Limb (tissue), 2 donors: ENCODE measurements around the gene HDAC8.
A peak's percentile ranks its signal among the peaks of the same experiment; 100 is the strongest.

ENCODE experiments used
- DNase-seq, 2 donors: peaks; one replicate each; pipeline ENCODE4 v3.0.0-alpha.2; 2016; ENCODE audit errors: extremely low spot score in 2 of 2

The HDAC8 gene

DNA sequence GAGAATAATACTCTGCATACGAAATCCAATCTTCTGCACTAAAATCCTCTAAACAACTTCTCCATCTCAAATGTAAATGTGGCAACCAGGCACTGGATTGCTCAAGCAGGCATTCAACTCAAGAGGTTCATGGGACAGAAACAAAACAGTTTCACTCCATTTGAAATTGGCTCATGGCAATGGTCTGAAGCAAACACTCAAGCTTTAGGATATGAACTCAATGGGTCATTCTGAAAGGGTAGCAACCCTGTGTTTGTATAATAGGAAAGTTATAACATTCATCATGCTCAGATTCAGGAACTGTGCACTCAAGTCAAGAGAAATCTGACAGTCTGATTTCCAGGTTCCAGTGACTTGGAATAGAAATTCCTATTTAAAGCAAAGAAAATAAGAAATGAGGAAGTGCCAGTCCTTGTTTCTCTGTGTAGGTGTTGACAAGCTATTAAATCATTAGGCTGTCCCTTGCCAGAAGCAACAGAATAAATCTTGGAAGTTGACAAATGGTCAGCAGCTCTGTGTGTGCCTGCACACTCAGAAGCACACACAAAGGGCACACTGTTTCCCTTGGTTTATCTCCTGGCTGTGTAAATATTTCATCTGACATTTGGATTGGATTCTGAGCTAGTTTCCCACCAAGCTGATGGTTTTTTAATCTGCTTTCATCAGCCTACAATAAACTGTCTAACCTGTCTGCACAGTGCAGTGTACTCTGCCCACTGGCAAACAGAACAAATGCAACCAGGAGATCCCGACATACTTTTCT, 191.0 kb downstream of the HDAC8 start:
- DNase-seq = no peak

DNA sequence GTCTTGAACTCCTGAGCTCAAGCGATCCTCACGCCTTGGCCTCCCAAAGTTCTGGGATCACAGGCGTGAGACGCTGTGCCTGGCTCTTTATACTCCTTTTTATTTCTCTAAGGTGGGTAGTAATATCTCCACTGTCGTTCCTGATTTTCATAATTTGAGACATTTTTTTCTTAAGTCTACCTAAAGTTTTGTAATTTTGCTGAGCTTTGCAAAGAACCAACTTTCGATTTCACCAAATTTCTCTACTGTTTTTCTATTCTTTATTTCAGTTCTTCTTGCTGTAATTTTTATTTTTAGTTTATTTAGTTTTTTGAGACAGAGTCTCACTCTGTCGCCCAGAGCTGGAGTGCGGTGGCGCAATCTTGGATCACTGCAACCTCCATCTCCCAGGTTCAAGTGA, 196.5 kb downstream of the HDAC8 start:
- no peak for DNase-seq

DNA sequence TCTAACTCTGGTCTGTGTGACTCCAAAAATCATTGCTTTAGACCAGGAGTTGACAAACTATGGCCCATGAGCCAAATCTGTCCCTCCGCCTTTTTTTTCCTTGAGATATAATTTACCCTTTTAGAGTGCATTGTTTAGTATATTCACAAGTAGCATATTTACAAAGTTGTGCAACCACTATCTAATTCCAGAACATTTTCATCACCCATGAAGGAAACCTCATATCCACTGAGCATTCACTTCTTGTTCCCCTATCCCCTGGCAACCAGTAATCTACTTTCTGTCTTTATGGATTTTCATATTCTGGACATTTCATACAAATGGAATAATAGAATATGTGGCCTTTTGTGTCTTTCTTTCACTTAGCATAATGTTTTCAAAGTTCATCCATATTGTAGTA, 199.5 kb downstream of the HDAC8 start:
- DNase-seq = no peak

DNA sequence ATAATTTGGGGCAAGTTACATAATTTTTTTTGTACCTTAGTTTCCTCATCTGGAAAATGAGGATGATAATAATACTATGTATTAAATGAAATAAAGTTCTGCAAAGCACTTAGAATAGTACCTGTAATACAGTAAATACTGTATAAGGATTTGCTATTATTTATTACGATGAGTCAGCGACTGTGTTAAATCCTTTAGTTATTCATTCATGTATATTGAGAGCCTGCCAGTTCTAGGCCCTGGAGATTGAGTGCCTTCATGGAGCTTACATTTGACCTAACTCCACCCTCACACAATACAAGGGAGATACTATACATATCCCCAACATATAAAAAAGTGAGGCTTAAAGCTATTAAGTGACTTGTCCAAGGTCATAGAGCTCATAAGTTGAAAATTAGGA, 199.9 kb downstream of the HDAC8 start:
- no peak for DNase-seq

DNA sequence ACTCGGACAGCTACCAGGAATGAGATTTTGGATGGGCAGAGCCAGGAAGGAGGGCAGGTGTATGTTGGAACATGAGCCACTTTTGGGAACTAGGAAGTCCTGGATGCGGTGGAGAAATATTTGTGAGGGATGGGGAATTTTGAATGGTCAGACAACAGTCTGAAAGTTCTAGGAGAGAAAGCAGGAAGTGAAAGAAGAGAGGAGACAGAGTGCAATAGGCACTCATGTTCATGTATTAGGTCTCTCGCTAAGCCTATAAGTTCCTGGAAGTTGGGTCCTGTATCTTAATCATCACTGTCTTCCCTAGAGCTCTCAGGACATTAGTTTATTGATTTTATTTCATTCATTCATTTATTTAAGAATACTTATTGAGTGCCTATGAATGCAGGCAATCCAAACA, 201.2 kb downstream of the HDAC8 start:
- no peak for DNase-seq

DNA sequence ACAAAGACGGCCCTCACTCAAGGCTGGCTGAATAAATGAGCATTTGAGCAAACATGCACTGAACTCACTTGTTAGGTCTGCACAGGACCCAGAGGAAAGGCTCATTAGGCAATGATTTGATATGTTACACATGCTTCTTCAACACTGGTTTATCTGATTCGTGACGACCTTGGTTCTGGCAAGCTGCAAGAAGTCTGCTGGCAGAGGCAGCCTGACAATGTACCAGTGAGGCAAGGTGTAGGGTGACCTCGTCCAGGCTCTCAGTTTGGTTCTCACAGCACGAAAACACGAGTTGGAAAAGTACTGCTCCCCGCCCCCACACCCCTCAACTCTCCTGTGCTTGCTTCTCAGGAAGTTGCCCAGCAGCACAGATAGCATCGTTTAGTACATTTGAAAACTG, 203.8 kb downstream of the HDAC8 start:
- DNase-seq = no peak

DNA sequence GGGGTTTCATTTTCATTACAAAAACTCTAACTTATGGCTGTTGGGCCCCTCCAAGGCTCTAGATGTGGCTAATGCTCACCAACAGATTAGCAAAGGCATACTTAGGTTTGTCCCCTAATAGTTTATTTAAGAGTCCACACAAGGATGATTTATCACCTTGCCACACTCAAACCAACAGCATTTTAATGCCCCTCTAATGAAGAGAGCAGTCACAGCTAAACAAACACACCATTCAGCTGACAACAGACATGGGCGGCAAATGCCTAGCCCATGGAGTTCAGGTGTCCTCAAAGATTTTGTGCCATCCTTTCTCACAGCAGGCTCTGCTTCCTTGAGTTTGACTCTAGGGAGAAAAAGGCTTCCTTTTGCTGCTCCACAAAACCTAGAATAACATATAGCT, 205.1 kb downstream of the HDAC8 start:
- DNase-seq = no peak

DNA sequence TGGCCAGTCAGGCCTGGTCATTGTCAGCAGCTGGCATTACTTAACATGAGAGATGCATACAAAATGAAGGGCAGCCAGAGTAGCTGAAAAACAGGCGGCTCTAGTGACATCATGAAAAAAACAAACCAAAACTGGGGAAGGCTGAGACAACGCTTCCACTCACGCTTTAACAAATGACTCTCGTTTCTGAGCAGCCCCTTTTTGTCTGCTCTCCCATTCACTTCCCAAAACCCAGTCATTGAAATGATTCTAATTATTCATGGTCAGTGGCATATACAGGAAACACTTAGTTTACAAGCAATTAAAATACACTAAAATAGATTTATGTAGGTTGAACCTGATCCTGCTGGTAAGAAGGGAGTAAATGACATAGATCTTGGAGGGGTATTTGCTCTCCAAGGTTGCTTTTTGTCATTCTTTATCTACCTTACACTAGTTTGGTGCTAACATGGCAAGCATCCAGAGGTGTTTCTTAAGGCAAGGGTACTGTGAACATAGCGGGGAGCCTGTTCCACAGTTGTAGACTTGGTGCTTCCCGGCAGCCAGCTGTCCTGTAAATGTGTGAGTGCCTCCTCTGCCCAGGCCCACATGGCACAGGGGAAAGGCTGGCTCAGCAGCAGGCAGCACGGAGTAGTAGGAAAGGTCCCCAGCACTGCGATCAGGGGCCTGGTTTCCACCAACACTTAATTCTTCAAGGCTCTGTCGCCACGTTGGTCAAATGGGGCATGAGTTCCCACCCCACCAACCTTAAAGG, 205.8 kb downstream of the HDAC8 start:
- no peak for DNase-seq

DNA sequence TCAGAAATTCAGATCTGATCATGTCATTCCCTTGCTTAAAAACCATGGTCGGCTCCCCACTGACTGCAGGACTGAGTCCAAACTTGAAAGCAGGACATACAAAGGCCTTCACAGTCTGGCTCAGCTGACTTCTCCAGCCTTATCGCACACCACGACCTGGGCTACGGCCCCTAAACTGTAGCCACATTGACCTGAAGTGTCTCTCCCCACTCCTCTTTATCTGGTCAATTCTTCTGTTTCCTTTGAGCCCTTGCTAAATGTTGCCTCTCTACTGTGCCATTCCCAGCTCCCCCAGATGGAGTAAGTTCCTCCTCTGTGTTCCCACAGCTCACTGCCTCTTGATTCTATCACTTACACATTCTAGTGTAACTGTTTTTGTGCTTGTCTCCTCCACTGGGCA, 206.5 kb downstream of the HDAC8 start:
- no peak for DNase-seq

DNA sequence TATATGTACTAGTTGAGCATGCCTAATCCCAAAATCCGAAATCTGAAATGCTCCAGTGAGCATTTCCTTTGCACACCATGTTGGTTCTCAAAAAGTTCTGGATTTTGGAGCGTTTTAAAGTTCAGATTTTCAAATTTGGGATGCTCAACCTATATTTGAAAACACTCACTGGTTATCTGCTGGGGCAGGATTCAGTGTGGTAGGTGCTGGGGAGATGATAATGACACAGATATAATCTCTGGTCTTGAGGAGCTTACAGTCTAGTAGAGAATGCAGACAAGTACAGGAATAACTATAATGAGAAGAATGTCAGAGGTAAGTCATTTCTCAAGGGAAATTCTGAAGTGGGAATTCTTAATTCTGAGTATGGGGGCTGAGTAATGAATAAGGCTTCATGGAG, 207.5 kb downstream of the HDAC8 start:
- no peak for DNase-seq

DNA sequence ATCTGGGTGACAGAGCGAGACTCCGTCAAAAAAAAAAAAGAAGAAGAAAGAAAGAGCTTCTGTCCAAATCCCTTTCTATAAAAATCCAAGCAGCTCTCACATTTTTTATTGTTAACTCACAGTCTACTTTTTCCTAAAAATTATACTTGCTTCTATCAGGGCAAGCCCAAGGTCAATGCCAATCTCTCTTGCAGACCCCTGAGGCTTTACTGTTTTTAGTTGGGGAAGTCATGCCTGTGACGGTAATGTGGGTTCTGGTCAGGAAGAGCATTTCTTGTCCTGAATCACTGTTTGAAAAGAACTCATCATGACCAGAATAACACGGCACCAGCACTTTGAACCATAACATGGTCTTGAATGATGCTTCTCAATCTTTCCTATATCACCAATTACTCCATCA, 212.3 kb downstream of the HDAC8 start:
- no peak for DNase-seq

DNA sequence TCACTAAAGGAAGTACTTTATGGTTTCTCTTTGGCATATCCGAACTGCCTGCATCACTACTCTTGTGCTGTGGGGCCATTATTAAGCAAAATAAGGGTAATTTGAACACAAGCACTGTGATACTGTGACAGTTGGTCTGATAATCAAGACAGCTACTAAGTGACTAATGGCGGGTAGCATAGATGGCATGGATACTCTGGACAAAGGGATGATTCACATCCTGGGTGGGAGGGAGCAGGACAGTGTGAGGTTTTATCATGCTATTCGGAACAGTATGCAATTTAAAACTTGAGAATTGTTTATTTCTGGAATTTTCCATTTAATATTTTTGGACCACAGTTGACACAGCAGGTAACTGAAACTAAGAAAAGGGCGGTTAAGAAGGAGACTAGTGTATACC, 214.3 kb downstream of the HDAC8 start:
- DNase-seq = no peak

DNA sequence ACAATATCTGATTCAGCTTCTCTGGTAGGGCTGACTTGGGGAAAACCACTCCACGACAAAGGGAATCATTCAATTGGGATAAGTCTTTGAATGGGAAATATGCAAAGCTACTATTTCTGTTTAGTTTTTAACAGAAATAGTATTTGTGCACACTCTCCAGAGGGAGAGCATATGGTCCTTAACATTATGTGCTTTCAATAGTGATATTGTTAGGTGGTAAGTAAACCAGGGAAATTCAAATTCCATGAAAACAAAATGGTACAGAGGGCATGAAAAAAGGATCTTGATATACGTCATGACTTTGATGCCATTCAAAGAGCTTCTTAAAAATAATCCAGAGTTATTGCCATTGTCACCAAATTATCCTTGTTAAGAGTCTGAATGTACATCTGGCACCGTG, 219.9 kb downstream of the HDAC8 start:
- DNase-seq = no peak

DNA sequence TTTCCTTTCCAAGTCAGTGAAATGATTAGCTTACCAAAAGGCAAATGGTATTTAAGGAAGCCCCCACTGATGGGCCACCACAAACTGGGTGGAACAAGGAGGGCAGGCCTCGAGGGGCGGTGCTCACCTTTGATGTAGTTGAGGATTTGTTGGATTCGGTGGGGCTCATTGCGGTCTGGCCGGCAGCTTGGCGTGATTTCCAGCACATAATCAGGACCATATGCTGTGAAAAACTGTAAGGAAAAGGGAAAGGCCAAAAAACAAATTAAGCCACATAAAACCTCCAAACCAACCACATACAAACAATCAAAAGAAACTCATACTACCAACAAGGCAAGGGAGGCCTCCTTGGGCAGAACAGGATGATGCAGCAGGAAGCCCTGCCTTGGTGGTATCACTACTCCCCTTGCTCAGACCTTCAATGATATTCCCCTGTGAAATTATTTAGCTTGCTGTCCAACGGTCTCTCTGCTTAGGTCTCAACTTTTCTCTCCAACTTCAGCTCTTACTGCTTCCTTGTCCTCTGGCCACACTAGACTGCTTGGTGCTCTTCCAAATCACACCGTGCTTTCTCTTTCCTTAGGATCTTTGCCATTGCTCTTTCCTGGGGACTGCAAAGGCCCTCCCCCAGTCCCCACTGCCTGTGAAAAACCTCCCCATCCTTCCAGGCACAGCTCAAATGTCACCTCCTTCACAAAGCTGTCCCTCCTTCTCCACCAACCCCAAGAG, 220.9 kb downstream of the HDAC8 start:
- peak; percentile 43 to 47 for DNase-seq

DNA sequence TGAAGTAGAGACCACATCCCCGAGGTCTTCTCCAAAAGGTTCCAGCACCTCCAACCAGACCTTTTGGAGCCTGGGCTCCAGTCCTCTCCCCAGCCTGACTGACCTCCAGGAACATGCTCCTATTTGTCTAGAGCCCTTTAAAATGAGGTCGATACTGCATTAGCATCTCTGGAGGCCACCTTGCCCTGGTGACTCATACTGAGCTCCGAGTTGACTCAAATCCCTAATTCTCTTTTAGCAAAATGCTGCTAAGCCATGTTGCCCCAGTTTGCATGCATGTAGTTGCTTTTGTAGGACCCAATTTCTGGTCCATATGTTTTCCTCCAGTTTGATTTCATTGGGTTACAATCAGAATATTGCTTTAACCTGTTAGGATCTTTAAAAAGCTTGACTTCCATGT, 223.5 kb downstream of the HDAC8 start:
- no peak for DNase-seq

DNA sequence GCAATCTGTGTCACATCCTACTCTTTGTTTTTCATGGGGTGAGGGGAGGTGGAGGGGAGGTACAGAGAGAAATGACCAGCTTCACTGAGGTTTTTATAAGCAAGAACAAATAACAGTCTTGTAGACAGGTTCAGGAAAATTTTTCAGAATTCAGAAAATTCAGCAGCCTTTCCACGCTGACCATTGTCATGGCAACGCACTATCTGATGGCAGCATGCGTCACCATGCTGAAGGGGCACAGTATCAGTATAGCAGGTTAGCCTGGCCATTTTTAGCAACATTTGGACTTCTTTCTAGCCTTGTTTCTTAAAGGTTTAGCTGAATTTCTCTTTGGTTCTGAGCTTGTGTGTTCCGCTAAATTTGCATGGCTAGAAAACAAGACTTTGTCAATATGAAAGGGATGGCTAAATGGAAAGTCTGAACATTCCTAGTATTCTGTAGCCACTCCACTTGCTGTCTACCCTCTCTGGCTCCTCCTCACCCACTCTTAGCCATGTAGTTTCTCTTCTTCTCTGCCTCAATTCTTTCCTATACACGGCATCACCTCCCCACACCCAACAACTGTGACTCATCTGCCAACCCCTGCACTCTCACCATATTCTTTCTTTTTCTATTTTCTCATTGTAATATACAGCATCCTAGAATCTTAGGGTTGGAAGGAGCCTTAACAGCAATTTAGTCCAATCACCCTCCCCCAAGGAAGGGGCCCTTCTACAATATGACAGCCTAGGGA, 224.2 kb downstream of the HDAC8 start:
- no peak for DNase-seq

DNA sequence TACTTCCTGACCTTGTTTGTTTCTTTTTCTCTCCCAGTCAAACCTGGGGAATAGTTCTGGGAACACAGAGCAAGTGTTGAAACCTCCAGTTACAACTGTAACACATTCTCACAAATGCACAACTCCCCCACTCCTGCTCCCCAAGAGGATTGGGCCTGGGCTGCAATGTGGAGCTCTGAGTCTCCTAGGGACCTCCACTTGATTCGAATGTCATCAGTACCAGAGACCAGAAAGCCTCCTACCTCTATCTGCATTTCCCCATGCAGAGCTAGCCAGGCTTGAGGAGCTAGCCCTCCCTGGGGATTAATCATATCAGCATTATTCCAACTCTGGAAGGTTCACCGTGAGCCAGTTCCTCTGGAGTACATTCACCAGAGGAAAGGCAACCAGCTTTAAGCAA, 225.3 kb downstream of the HDAC8 start:
- no peak for DNase-seq

DNA sequence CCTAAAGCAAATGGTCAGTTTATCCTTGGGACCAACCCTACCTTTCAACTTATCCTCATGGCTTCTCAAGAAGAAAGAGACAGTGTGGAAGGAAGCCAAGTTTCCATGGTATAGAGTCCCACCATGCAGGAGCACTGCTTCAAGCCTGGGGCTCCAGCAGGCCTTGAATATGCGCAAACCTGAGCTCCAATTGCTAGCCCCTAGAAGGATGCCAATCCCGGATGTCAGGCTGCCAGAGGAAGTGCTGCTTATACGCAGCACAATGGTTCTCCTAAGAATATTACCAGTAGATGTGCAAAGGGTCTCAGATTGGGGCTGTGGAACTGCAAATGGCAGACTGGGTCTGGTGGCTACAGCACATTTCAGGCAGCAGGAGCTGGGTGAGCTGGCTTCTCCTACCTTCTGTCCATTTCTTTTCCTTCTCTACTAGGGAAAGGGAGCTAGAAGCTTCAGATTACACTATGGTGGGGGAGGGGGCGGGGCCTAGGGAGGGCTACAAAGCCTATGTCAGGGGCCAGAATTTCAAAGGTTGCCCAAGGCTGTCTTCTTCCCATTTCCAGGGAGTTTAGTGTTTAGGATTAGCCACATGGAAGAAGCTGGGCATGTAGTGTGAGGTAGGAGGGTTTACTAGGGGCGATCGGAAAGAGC, 226.2 kb downstream of the HDAC8 start:
- DNase-seq = no peak

DNA sequence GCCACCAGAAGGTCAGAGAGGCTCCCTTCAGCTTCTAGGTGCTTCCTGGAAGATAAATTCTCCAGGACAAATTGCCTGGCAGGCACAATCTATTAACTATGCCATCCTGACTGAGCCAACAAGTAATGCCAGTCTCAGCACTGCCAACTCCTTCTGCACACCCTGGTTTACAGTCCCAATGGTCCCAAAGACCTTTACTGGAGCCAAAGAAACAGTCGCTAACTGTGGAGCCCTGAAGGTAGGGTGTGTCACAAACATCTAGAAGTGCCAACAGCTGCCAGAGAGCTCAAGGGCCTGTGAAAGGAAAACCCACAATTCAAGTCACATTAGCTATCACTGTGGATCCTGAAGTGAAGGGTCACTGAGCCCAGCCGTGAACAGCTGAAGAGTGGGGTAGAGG, 232.0 kb downstream of the HDAC8 start:
- no peak for DNase-seq

DNA sequence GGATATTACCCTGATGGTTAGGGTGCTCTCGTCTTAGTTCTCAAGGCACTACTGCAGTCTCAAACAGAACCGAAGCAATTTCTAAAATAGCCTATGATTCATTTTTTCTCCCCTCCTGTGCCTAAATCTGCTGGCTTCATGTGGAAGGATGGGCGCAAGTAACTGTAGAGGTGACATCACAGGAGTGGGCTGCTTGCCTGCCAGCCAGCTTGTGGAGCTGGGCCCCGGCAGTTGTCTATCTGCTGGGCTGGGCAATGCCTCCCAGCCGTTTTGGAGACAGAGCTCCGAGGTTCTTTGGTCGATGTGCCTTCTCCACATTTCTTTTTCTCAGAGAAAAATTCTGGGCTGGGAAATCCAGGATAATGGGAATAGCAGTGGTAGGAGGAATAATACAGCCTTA, 232.6 kb downstream of the HDAC8 start:
- no peak for DNase-seq

DNA sequence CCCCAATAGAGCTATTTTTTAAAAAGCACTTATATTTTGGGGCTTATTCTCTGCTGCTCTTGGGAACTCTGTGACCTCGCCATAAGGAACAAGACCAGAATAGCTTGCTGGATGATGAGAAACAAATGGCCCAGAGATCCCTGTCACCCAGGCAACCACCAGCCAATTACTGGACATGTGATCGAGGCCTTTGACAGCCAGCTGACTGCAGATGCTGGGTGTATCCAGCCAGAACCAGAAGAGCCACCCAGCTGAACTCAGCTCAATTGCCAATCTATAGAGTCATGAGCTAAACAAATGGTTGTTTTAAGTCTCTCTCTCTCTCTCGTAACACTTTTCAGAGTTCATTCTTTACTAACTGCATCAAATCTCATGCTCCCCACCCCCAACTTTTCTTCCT, 242.5 kb downstream of the HDAC8 start:
- DNase-seq = no peak
